CD4-positive, alpha-beta T cell treated with Interleukin-15 for 1 hour (primary cell): Measurements from ENCODE around the gene FLNC.

ENCODE experiments used
- DNase-seq: peaks from one replicate; pipeline ENCODE4 v3.0.0-alpha.2; 2020

The FLNC gene

GRCh38 chr7:128863433-128863989 lies 33.3 kb downstream of the FLNC start:
- DNase-seq = peak; percentile 34

- no peak for DNase-seq
Measured at GRCh38 chr7:128865303-128865702, 35.1 kb downstream of the FLNC start.

GRCh38 chr7:128865996-128866877 lies 36.0 kb downstream of the FLNC start:
- DNase-seq = no peak

GRCh38 chr7:128867241-128867640 lies 37.0 kb downstream of the FLNC start:
- no peak for DNase-seq

GRCh38 chr7:128867842-128868623 lies 37.8 kb downstream of the FLNC start:
- DNase-seq = no peak

GRCh38 chr7:128868624-128869137 lies 38.5 kb downstream of the FLNC start:
- DNase-seq = no peak

GRCh38 chr7:128869138-128869943 lies 39.1 kb downstream of the FLNC start:
- no peak for DNase-seq

- no peak for DNase-seq
Measured at GRCh38 chr7:128869944-128870285, 39.7 kb downstream of the FLNC start.

- DNase-seq = no peak
Measured at GRCh38 chr7:128871050-128871449, 40.8 kb downstream of the FLNC start.

GRCh38 chr7:128872394-128872824 lies 42.2 kb downstream of the FLNC start:
- DNase-seq = no peak

GRCh38 chr7:128873234-128873633 lies 43.0 kb downstream of the FLNC start:
- DNase-seq = no peak

- no peak for DNase-seq
Measured at GRCh38 chr7:128874140-128875031, 44.2 kb downstream of the FLNC start.

GRCh38 chr7:128875523-128875948 lies 45.3 kb downstream of the FLNC start:
- no peak for DNase-seq

- no peak for DNase-seq
Measured at GRCh38 chr7:128876127-128876526, 45.9 kb downstream of the FLNC start.

GRCh38 chr7:128876586-128876977 lies 46.4 kb downstream of the FLNC start:
- DNase-seq = no peak

- DNase-seq = no peak
Measured at GRCh38 chr7:128876978-128877755, 47.0 kb downstream of the FLNC start.

GRCh38 chr7:128877756-128878120 lies 47.5 kb downstream of the FLNC start:
- DNase-seq = no peak

GRCh38 chr7:128878226-128879105 lies 48.3 kb downstream of the FLNC start:
- DNase-seq = no peak

GRCh38 chr7:128879461-128879938 lies 49.3 kb downstream of the FLNC start:
- no peak for DNase-seq
